T-helper 1 cell treated with Interleukin-12 subunit alpha and Interleukin-12 subunit beta and Interleukin-4 antibody, amounts not matched to agents 30 μg/mL and 1 μg/mL, for 36 hours (primary cell): ENCODE data around the gene NUBPL.
"Not testable (repeated sequence)": the region's sequence is repeated elsewhere in the genome, so short reads cannot be mapped to it uniquely, and the experiment has no call there.

Source experiments
- H3K27ac Mint-ChIP-seq: one replicate; pipeline ENCODE4 v1.8.0; 2021; ENCODE audit warnings: mild to moderate bottlenecking, mixed read lengths
- H3K27me3 Mint-ChIP-seq: one replicate; pipeline ENCODE4 v1.8.0; 2021; ENCODE audit warnings: low read depth, mixed read lengths
- H3K36me3 Mint-ChIP-seq: one replicate; pipeline ENCODE4 v1.8.0; 2021; ENCODE audit warnings: low read depth, mixed read lengths
- H3K4me1 Mint-ChIP-seq: one replicate; pipeline ENCODE4 v1.8.0; 2021; ENCODE audit warnings: low read depth, mixed read lengths
- H3K4me3 Mint-ChIP-seq: one replicate; pipeline ENCODE4 v1.8.0; 2021; ENCODE audit warnings: mild to moderate bottlenecking, moderate library complexity, mixed read lengths
- H3K9me3 Mint-ChIP-seq: one replicate; pipeline ENCODE4 v1.8.0; 2021; ENCODE audit warnings: mixed read lengths

NUBPL gene

DNA sequence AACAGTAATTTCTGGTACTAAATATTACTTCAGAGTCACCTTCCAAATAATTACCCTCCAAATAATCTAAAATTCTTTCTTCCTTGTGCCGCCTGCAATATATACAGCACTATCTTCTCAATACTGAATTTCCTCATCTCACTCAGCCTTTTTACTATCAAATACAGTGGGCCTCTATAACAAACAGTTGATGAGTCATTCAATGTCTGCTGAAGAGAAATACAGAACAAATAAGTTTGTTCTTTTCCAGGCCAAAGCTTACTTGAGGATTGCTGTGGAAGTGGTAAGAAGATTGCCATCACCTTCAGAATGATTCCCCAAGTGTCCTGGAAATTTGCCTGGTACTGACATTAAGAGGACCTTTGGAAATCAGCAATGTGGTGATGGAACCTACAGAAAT, 297.7 kb downstream of the NUBPL start:
- Mint-ChIP-seq H3K4me1 (peaks cover 2% of the 10 kb centered on the region), H3K27ac (no peak overlapping the region), H3K36me3 (no peaks in the 10 kb centered on the region), H3K27me3 (no peaks in the 10 kb centered on the region), H3K4me3 (no peak overlapping the region), H3K9me3 (peaks cover 21% of the 10 kb centered on the region)

DNA sequence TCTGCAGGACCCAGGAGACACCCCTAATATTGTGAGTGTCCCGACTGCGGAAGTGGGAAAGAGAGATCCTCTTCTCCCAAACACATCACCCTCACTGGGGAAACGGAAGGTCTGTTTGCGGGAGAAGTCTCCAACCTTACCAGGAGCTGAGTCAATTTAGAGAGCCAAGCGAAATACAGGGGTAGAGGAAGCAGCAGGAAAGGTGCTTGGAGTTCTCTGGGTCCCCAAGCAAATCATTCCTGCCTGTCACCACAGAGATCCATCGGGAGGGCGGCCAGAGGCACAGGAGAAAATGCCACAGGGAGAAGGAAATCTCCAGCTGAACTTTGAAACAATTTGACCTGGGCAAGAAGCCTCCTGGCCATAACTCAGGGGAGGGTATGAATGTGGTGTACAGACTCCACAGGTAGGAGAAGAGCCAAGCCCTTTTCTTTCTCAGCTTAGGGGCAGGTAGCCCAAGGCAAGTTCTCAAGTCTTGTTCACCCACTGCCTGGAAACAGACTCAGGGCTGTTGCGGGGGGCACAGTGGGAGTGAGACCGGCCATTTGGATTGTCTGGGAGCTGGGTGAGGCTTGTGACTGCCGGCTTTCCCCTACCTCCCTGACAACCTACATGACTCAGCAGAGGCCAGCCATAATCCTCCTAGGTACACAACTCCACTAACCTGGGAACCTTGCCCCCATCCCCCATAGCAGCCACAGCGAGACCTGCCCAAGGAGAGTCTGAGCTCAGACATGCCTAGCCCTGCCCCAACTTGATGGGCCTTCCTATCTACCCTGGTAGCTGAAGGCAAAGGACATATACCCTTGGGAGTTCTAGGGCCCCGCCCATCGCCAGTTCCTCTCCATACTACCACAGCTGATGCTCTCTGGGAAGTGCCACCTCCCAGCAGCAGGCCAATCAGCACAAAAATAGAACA, 304.0 kb downstream of the NUBPL start:
- Mint-ChIP-seq H3K27ac (no peak overlapping the region), H3K4me3 (no peak overlapping the region), H3K36me3 (no peaks in the 10 kb centered on the region), H3K9me3 (peaks cover 55% of the 10 kb centered on the region), H3K27me3 (no peaks in the 10 kb centered on the region), H3K4me1 (peaks cover 8% of the 10 kb centered on the region)

DNA sequence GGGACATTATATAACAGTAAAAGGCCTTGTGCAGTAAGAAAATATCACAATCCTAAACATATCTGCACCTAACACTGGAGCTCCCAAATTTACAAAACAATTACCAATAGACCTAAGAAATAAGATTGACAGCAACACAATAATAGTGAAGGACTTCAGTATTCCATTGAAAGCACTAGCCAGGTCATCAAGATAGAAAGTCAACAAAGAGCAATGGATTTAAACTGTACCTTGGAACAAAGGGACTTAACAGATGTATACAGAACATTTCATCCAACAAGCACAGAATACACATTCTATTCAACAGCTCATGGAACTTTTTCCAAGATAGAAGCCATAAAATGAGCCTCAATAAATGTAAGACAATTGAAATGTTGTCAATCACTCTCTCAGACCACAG, 306.4 kb downstream of the NUBPL start:
- Mint-ChIP-seq H3K4me1 (peaks cover 8% of the 10 kb centered on the region), H3K27me3 (no peaks in the 10 kb centered on the region), H3K27ac (no peak overlapping the region), H3K9me3 (peaks cover 49% of the 10 kb centered on the region), H3K36me3 (no peaks in the 10 kb centered on the region), H3K4me3 (no peak overlapping the region)

DNA sequence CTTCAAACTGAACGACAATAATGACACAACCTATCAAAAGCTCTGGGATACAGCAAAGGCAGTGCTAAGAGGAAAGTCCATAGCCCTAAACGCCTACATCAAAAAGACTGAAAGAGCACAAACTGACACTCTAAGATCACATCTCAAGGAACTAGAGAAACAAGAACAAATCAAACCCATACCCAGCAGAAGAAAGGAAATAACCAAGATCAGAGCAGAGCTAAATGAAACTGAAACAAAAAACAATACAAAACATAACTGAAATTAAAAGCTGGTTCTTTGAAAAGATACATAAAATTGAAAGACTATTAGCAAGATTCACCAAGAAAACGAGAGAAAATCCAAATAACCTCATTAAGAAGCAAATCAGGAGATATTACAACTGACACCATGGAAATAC, 306.9 kb downstream of the NUBPL start:
- H3K27ac Mint-ChIP-seq = peak overlapping the region; percentile 1
- peak overlapping the region; percentile 3 for H3K4me3 Mint-ChIP-seq
- H3K36me3 Mint-ChIP-seq, H3K27me3 Mint-ChIP-seq, H3K4me1 Mint-ChIP-seq: not testable (repeated sequence)
- H3K9me3 Mint-ChIP-seq = peaks cover 49% of the 10 kb centered on the region

DNA sequence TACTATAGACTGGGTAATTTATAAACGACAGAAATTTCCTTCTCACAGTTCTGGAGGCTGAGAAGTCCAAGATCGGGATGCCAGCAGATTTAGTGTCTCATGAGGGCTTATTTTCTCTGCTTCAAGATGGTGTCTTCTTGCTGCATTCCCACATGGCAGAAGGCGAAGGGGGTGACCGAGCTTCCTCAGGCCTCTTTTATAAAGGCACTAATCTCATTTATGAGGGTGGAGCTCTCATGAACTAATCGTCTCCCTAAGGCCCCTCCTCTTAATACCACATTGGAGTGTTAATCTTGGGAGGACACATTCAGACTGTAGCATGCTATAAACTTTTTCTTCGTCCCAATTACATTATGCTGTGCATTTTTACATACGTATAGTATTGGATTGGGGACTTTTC, 315.5 kb downstream of the NUBPL start:
- H3K9me3 Mint-ChIP-seq = no peaks in the 10 kb centered on the region
- no peak overlapping the region for H3K4me3 Mint-ChIP-seq
- H3K36me3 Mint-ChIP-seq = no peaks in the 10 kb centered on the region
- H3K4me1 Mint-ChIP-seq = no peaks in the 10 kb centered on the region
- no peak overlapping the region for H3K27ac Mint-ChIP-seq
- no peaks in the 10 kb centered on the region for H3K27me3 Mint-ChIP-seq

DNA sequence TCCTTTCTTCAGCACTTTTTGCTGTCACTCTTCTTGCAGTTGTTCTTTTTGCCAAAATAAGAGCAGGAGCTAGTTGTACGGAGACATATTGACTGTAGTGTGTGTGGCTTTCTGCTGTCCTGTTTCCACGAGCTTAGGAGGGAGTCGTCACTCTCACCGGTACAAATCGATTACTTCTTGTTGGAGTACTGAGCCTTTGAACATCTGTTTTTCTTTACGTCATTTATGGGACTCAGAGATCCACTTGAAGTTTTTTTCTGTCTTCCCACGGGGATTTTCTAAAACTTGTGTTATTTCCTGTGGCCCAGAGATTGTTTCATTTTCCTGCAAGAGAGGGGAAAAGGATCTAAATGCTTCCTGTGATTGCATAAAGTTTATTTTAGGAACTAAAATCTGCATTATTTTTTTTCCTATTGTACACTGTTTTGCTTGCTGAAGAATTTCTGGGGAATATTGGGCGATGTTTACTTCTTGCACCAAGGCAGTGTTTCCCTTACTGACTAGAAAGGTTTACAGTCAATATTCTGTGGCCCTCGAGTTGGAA, 316.1 kb downstream of the NUBPL start:
- H3K27ac Mint-ChIP-seq = no peak overlapping the region
- no peak overlapping the region for H3K4me3 Mint-ChIP-seq
- no peaks in the 10 kb centered on the region for H3K4me1 Mint-ChIP-seq
- no peaks in the 10 kb centered on the region for H3K9me3 Mint-ChIP-seq
- no peaks in the 10 kb centered on the region for H3K36me3 Mint-ChIP-seq
- no peaks in the 10 kb centered on the region for H3K27me3 Mint-ChIP-seq

DNA sequence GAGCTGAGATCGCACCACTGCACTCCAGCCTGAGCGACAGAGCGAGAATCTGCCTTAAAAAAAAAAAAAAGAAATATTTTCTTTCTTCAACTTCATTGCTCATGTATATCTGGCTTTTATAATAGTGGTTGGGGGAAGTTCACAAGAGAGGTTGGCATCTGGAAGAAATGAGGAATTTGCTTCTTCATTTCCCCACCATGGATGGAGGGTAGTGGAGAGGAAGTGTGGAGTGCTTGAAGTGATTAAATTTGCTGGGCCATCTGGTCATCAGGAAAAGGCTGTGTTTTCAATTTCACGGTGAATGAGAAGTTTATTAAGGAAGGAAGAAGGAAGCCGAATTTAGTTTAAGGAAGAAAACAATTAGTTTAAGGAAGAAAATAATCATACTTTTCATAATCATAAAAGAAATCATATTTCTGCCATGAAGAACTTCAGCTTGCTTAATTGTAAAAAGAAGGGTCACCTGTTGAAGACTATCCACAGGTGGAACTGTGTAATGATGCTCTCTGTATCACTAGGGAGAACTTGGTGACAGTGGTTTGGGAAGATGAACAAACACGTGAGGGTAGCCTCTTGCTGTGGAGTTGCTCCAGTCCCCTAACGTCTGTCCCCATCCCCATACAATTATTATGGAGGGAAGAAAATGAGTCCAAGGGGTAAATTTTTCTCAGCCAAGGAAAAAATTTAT, 318.6 kb downstream of the NUBPL start:
- H3K9me3 Mint-ChIP-seq = no peaks in the 10 kb centered on the region
- H3K36me3 Mint-ChIP-seq = no peaks in the 10 kb centered on the region
- no peaks in the 10 kb centered on the region for H3K27me3 Mint-ChIP-seq
- no peak overlapping the region for H3K27ac Mint-ChIP-seq
- no peaks in the 10 kb centered on the region for H3K4me1 Mint-ChIP-seq
- no peak overlapping the region for H3K4me3 Mint-ChIP-seq

DNA sequence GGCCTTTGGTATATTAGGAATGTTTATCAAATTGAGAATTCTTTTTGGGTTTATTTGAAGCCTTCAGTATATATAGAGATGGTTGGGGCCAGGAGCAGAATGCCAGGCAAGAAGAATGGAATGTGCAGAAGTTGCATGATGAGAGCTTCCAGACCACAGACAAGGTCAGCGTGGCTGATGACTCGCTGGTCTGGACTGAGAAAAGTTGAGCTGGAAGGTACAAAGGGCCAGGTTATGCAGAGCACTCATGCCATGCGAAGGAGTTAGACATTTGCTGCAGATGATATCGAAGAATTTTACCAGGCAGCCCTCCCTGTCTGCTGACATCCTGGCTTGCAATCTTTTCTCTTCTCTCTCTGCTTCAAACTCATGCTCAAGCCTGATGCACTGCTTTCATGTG, 319.7 kb downstream of the NUBPL start:
- no peak overlapping the region for H3K27ac Mint-ChIP-seq
- H3K9me3 Mint-ChIP-seq = no peaks in the 10 kb centered on the region
- no peak overlapping the region for H3K4me3 Mint-ChIP-seq
- H3K4me1 Mint-ChIP-seq = no peaks in the 10 kb centered on the region
- no peaks in the 10 kb centered on the region for H3K27me3 Mint-ChIP-seq
- H3K36me3 Mint-ChIP-seq = no peaks in the 10 kb centered on the region

DNA sequence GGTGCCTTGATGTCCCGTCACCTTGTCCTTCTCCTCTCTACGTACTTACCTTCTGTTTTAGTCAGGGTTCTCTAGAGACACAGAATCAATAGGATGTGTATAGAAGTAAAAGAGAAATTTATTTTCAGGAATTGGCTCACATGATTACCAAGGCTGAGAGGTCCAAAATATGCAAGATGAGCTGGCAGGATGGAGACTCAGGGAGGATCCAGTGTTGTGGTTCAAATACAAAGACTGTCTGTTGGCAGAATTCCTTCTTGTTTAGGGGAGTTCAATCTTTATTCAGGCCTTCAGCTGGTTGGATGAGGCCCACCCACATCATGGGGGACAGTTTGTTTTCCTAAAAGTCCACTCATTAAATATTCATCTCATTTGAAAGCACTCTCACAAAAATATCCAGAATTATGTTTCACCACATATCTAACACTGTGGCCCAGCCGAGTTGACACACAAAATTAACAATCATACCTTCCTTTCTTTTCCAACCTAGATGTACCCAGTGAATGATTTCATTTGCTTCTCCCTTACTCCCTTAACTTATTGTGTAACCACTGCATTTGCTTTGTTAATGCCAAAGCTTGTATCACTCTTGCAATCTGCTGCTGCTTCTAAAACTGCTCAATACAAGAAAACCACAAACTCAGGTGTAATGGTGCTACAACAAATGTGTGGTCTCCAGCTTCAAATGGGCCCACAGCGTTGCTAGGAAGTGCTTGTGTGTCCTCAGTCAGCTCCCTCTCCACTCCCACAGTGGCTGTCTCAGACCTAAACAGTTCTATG, 320.5 kb downstream of the NUBPL start:
- Mint-ChIP-seq H3K27me3 (no peaks in the 10 kb centered on the region), H3K4me1 (no peaks in the 10 kb centered on the region), H3K27ac (no peak overlapping the region), H3K4me3 (no peak overlapping the region), H3K36me3 (no peaks in the 10 kb centered on the region), H3K9me3 (no peaks in the 10 kb centered on the region)

DNA sequence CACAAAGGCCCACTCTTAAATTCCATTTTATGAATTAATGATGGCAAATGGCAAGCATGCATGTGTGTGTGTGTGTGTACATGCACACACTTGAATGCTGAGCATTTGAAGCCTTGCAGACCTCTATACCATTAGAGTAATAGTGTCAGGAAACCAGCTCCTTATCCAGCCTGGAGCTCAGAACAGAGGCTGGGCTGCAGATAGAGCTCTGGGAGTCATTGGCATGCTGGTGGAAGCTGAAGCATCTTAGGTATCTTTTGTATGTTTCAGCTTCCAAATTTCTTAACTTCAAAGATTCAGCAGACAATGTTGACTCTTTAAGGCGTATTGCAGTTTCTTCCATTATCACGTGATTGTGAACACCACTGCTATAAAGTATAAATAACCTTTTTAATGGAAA, 323.0 kb downstream of the NUBPL start:
- no peak overlapping the region for H3K27ac Mint-ChIP-seq
- no peaks in the 10 kb centered on the region for H3K36me3 Mint-ChIP-seq
- H3K27me3 Mint-ChIP-seq = no peaks in the 10 kb centered on the region
- no peak overlapping the region for H3K4me3 Mint-ChIP-seq
- H3K9me3 Mint-ChIP-seq = no peaks in the 10 kb centered on the region
- no peaks in the 10 kb centered on the region for H3K4me1 Mint-ChIP-seq

DNA sequence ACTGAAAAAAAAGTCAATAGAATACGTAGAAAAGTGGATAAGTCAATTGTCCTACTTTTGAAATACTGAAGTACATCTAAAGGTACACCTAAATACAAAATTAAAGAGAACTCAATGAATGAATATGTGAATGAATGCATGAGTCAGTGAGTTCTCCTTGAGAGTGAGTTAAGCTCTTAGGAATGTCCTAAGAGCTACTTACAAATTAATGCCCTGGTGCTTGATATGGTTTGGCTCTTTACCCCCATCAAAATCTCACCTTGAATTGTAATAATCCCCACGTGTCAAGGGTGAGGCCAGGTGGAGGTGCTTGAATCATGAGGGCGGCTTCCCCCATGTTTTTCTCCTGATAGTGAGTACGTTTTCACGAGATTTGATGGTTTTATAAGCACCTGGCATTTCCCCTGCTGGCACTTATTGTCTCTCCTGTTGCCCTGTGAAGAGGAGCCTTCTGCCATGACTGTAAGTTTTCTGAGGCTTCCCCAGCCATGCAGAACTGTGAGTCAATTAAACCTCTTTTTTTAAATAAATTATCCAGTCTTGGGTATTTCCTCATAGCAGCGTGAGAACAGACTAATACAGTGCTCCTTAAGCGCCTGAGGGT, 323.7 kb downstream of the NUBPL start:
- Mint-ChIP-seq H3K36me3 (no peaks in the 10 kb centered on the region), H3K27ac (no peak overlapping the region), H3K9me3 (no peaks in the 10 kb centered on the region), H3K4me1 (no peaks in the 10 kb centered on the region), H3K27me3 (no peaks in the 10 kb centered on the region), H3K4me3 (no peak overlapping the region)

DNA sequence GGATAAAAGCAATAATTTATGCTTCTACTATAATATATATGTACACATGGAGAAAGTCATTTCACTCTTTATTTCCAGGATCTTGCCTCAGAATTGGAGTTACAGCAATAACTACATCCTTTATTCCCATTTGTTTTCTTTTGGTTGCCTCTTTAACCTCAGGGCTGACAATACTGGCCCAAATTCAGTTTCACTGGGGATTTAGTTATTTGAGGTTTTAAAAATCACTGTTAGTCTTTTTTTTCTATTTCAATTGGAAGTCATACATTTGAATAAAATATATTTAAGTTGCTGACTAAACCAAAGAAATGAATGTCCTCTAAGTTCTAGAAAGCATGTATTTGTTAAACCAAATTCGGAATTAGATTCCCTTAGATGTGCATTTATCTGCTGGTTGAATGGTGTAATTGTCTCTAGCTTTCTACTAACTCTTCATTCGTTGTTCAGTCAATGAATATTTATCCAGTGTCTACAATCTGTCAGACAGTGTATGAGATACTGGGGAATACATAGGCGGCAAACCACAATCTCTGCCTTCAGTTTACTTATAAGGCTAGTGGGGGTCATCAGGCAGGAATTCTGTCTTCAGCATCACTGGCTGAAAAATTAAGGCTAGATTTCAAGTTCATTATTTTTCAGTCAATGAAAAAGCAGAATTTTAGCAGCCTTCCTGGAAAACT, 325.1 kb downstream of the NUBPL start:
- H3K27ac Mint-ChIP-seq = no peak overlapping the region
- H3K4me3 Mint-ChIP-seq = no peak overlapping the region
- H3K36me3 Mint-ChIP-seq = no peaks in the 10 kb centered on the region
- H3K27me3 Mint-ChIP-seq = no peaks in the 10 kb centered on the region
- H3K4me1 Mint-ChIP-seq = no peaks in the 10 kb centered on the region
- H3K9me3 Mint-ChIP-seq = no peaks in the 10 kb centered on the region

DNA sequence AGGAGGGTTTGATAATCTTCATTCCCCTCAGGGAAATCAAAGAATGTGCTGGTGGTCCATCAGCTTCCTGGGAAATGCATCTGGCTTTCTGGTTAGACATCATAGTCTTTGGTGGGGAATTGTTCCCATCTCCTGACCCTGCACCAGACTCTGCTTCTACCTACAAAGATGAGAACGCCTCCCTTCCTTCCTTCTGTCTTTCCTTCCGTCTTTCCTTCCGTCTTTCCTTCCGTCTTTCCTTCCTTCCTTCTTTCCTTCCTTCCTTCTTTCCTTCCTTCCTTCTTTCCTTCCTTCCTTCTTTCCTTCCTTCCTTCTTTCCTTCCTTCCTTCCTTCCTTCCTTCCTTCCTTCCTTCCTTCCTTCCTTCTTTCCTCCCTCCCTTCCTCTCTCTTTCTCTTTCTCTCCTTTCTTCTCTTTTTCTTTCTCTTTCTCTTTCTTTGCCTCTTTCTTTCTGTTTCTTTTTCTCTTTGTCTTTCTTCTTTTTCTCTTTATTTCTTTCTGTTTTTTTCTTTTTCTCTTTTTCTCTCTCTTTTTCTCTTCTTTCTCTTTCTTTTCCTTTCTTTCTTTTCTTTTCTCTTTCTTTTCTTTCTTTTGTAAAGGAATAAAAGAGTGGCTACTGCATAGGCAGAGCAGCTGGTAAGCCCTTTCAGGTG, 326.9 kb downstream of the NUBPL start:
- Mint-ChIP-seq H3K4me1 (no peaks in the 10 kb centered on the region), H3K9me3 (no peaks in the 10 kb centered on the region), H3K36me3 (no peaks in the 10 kb centered on the region), H3K27me3 (no peaks in the 10 kb centered on the region), H3K4me3 (no peak overlapping the region), H3K27ac (no peak overlapping the region)
